Fibroblast of pulmonary artery (primary cell): ENCODE measurements around the gene MRPL41.
"Not testable (repeated sequence)": the region's sequence is repeated elsewhere in the genome, so short reads cannot be mapped to it uniquely, and the experiment has no call there.

ENCODE experiments used
- DNase-seq: peaks from one replicate; pipeline ENCODE4 v3.0.0-alpha.2; 2010; ENCODE audit warnings: low read depth
- H3K4me3 ChIP-seq: replicated peaks from 2 replicates; pipeline ENCODE4 v1.5.1; 2011; ENCODE audit warnings: low read depth, mild to moderate bottlenecking, control low read depth, low read length, moderate library complexity
- CTCF ChIP-seq: IDR thresholded peaks from 2 replicates; pipeline ENCODE4 v1.5.1; 2011; ENCODE audit warnings: mild to moderate bottlenecking, control low read depth, low read length, inconsistent platforms; ENCODE audit errors: missing control alignments

The MRPL41 gene

GRCh38 chr9:137589441-137590122 lies 37.9 kb downstream of the MRPL41 start:
- no peak for TF ChIP-seq CTCF
- DNase-seq = peak; percentile 20
- H3K4me3 ChIP-seq = peak overlapping the region; percentile 61

GRCh38 chr9:137590123-137590468 lies 38.4 kb downstream of the MRPL41 start:
- TF ChIP-seq CTCF = no peak
- peak overlapping the region; percentile 61 for H3K4me3 ChIP-seq

GRCh38 chr9:137590469-137591383 lies 39.0 kb downstream of the MRPL41 start, which contains the start of gene ZMYND19:
TSS of gene ZMYND19 (minus strand) at chr9:137590512. CDS start at chr9:137590263, 249 bp downstream.
- H3K4me3 ChIP-seq = peak within 1 kb of the TSS; percentile 72
- no peak for TF ChIP-seq CTCF
- DNase-seq = peak; percentile 86

More at GRCh38 chr9:137590123-137590468, 38.4 kb downstream of the MRPL41 start:
- DNase-seq = no peak

GRCh38 chr9:137592767-137593166 lies 41.1 kb downstream of the MRPL41 start:
- no peak for DNase-seq
- TF ChIP-seq CTCF = no peak
- H3K4me3 ChIP-seq = no peak overlapping the region

GRCh38 chr9:137593176-137593575 lies 41.5 kb downstream of the MRPL41 start:
- no peak overlapping the region for H3K4me3 ChIP-seq
- DNase-seq = no peak
- TF ChIP-seq CTCF = no peak

GRCh38 chr9:137596577-137596976 lies 44.9 kb downstream of the MRPL41 start:
- not testable (repeated sequence) for H3K4me3 ChIP-seq, DNase-seq

- no peak for TF ChIP-seq CTCF
- no peak for DNase-seq
- H3K4me3 ChIP-seq = no peak overlapping the region
Observed at GRCh38 chr9:137598943-137599342, 47.3 kb downstream of the MRPL41 start.
